Vagina (tissue), 2 donors: Measurements from ENCODE around the gene MED13L.

Experiments used
- POLR2A ChIP-seq, 2 donors: fragments of 450-650 bp; IDR thresholded peaks; one replicate each; pipeline ENCODE4 v1.6.1; 2017; ENCODE audit warnings: antibody characterized with exemption in 2 of 2, mild to moderate bottlenecking in 2 of 2, moderate library complexity in 2 of 2
- POLR2AphosphoS5 ChIP-seq, 2 donors: sonication (generic); formaldehyde crosslinking; IDR thresholded peaks; one replicate each; pipeline ENCODE4 v1.9.0; 2017; ENCODE audit warnings: antibody characterized with exemption in 2 of 2, mild to moderate bottlenecking in 2 of 2, low read depth in 1 of 2; ENCODE audit not compliant: insufficient read depth in 1 of 2
- TF ChIP-seq, protein P1 (sequence below), 3 experiments: fragments of 450-650 bp in 2 of 3; fragments of 200-600 bp in 1 of 3; sonication (generic) in 1 of 3; IDR thresholded peaks; one replicate each; pipeline ENCODE4 v1.5.1; 2017 to 2019; ENCODE audit warnings: antibody characterized with exemption in 3 of 3, mild to moderate bottlenecking in 2 of 3, moderate library complexity in 2 of 3

DNA sequence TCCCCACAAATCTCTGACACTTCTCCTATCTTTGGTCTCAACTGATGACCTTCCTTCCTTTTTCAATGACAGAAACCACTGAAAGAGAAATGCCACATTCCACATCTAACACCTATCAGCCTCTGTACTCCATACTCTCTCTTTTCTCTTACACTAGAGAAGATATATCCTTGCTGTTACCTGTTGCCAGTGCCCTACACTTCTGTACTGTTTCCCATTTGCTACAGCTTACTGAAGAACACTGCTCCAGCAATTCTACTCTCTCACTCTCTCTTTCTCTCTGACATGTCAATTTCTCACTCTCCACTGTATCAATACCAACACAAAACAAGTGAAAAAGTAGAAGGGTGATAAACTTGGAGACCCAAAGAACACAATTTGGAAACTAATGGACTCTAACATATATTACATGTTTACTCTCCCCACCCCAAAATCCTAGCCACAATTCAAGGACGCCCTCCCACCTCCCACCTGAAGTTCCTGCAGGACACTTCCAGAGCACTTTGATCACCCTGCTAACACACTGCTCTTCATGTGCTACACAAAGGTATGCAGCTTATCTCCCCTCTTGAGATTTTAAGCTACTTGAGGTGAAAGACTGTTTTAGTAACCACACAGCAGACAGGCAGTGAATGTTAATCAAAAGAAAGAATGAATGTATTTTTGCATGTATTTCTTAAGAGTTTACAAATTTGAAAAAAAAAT, 95.0 kb downstream of the MED13L start:
- TF ChIP-seq, protein P1, sequence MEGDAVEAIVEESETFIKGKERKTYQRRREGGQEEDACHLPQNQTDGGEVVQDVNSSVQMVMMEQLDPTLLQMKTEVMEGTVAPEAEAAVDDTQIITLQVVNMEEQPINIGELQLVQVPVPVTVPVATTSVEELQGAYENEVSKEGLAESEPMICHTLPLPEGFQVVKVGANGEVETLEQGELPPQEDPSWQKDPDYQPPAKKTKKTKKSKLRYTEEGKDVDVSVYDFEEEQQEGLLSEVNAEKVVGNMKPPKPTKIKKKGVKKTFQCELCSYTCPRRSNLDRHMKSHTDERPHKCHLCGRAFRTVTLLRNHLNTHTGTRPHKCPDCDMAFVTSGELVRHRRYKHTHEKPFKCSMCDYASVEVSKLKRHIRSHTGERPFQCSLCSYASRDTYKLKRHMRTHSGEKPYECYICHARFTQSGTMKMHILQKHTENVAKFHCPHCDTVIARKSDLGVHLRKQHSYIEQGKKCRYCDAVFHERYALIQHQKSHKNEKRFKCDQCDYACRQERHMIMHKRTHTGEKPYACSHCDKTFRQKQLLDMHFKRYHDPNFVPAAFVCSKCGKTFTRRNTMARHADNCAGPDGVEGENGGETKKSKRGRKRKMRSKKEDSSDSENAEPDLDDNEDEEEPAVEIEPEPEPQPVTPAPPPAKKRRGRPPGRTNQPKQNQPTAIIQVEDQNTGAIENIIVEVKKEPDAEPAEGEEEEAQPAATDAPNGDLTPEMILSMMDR (IDR thresholded peaks at IDR 0.05), result no peak
- no peak for TF ChIP-seq POLR2A (IDR thresholded peaks at IDR 0.05)
- TF ChIP-seq POLR2AphosphoS5 (IDR thresholded peaks at IDR 0.05; ENCODE audit: insufficient read depth in 1 of 2, low read depth in 1 of 2), result no peak
